ENCODE measurements around the gene TRIM33.

The TRIM33 gene

GRCh38 chr1:114473796-114474195, 37.2 kb downstream of the TRIM33 start:
- Histone ChIP-seq H3K4me3 (replicated peaks; ENCODE audit: low read depth, low read length) (no peak overlapping the region), H3K36me3 (ENCODE audit: control insufficient read depth, insufficient read depth, low read length) (no peaks in the 10 kb centered on the region; the same call in 1 of the 2 replicates), H3K27me3 (replicated peaks; ENCODE audit: control insufficient read depth, insufficient read depth, low read length) (no peaks in the 10 kb centered on the region)
- no peak for TF ChIP-seq CTCF (IDR thresholded peaks at IDR 0.05; ENCODE audit: insufficient read depth, low read length, poor library complexity, severe bottlenecking)
- DNase-seq (ENCODE audit: extremely low read depth, insufficient read length), result no peak

GRCh38 chr1:114472408-114472807, 38.6 kb downstream of the TRIM33 start:
- no peak overlapping the region for H3K4me3 ChIP-seq (replicated peaks; ENCODE audit: low read depth, low read length)
- no peaks in the 10 kb centered on the region; the same call in 1 of the 2 replicates for H3K36me3 ChIP-seq (ENCODE audit: control insufficient read depth, insufficient read depth, low read length)
- no peak for DNase-seq (ENCODE audit: extremely low read depth, insufficient read length)
- no peak for TF ChIP-seq CTCF (IDR thresholded peaks at IDR 0.05; ENCODE audit: insufficient read depth, low read length, poor library complexity, severe bottlenecking)
- H3K27me3 ChIP-seq (replicated peaks; ENCODE audit: control insufficient read depth, insufficient read depth, low read length), result no peaks in the 10 kb centered on the region

GRCh38 chr1:114470681-114471080, 40.3 kb downstream of the TRIM33 start:
- no peaks in the 10 kb centered on the region for H3K27me3 ChIP-seq (replicated peaks; ENCODE audit: control insufficient read depth, insufficient read depth, low read length)

GRCh38 chr1:114468710-114469468, 42.1 kb downstream of the TRIM33 start:
- TF ChIP-seq CTCF (IDR thresholded peaks at IDR 0.05; ENCODE audit: insufficient read depth, low read length, poor library complexity, severe bottlenecking), result no peak
- no peaks in the 10 kb centered on the region for H3K27me3 ChIP-seq (replicated peaks; ENCODE audit: control insufficient read depth, insufficient read depth, low read length)
- peak; percentile 25 for DNase-seq (ENCODE audit: extremely low read depth, insufficient read length)
- H3K4me3 ChIP-seq (replicated peaks; ENCODE audit: low read depth, low read length), result no peak overlapping the region
- no peaks in the 10 kb centered on the region; the same call in 1 of the 2 replicates for H3K36me3 ChIP-seq (ENCODE audit: control insufficient read depth, insufficient read depth, low read length)

More at GRCh38 chr1:114470681-114471080, 40.3 kb downstream of the TRIM33 start:
- no peak for TF ChIP-seq CTCF (IDR thresholded peaks at IDR 0.05; ENCODE audit: insufficient read depth, low read length, poor library complexity, severe bottlenecking)
- no peaks in the 10 kb centered on the region; the same call in 1 of the 2 replicates for H3K36me3 ChIP-seq (ENCODE audit: control insufficient read depth, insufficient read depth, low read length)
- no peak overlapping the region for H3K4me3 ChIP-seq (replicated peaks; ENCODE audit: low read depth, low read length)
- no peak for DNase-seq (ENCODE audit: extremely low read depth, insufficient read length)

GRCh38 chr1:114468047-114468446, 43.0 kb downstream of the TRIM33 start:
- H3K27me3 ChIP-seq (replicated peaks; ENCODE audit: control insufficient read depth, insufficient read depth, low read length), result no peaks in the 10 kb centered on the region
- no peak for TF ChIP-seq CTCF (IDR thresholded peaks at IDR 0.05; ENCODE audit: insufficient read depth, low read length, poor library complexity, severe bottlenecking)
- H3K4me3 ChIP-seq (replicated peaks; ENCODE audit: low read depth, low read length), result no peak overlapping the region
- DNase-seq (ENCODE audit: extremely low read depth, insufficient read length), result no peak
- no peaks in the 10 kb centered on the region; the same call in 1 of the 2 replicates for H3K36me3 ChIP-seq (ENCODE audit: control insufficient read depth, insufficient read depth, low read length)
